GM18909 (cell line): ENCODE measurements around the gene ACADSB.

Source experiments
- ATAC-seq: cut with Tn5 transposase; IDR thresholded peaks from one replicate; pipeline ENCODE4 v1.9.1; 2021; ENCODE audit warnings: mild to moderate bottlenecking; ENCODE audit not compliant: unreplicated experiment, poor library complexity

Gene ACADSB

DNA sequence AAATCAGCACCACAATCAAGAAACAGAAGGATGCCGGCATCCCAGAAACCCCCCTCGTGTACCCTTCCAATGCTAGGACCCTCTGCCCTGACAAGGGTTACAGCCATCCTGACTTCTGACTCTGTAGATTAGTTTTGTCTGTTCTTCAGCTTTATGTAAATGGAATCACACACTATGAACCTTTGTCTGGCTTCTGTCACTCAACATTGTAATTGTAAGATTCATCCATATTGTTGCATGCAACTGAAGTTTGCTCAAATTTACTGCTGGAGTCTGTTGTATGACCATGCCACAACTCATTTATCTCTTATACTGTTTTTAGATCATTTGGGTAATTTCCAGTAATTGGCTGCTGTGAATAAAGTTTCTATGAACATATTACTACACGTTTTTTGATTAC is 8.7 kb upstream of the ACADSB start:
- no peak for ATAC-seq

DNA sequence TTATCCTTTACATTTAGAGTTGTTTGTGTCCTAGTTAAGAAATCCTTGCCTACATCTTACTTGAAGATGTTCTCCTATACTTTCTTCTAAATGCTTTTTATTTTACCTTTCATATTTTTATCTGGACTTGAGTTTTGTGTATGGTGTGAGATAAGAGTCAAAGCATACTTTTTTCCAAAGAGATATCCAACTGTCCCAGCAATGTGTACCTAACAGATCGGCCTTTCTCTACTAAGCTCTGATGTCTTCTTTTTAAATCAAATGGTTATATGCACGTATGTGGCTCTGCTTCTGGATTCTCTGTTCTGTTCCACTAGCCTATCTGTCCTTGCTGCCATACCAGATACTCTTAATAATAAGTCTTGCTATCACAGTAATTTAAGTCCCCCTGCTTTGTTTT is 7.4 kb upstream of the ACADSB start:
- ATAC-seq, result no peak

DNA sequence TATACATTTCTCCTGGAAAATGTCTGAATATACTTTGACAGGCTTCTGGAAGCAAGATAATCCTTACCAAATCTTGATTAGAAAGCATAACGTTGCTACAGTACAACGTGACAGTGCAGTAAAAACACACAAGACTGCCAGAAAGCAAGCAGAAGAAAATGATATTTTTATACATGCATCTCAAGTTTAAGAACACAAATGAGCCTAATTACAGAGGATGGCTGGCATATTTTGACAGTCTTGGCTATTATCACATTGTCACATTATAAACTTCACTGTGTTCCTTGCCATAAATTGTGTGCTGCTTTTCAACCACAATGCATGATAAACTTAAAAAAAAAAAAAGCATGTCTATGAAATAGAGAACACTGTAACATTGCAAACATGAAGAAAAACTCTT is 4.5 kb upstream of the ACADSB start:
- no peak for ATAC-seq

DNA sequence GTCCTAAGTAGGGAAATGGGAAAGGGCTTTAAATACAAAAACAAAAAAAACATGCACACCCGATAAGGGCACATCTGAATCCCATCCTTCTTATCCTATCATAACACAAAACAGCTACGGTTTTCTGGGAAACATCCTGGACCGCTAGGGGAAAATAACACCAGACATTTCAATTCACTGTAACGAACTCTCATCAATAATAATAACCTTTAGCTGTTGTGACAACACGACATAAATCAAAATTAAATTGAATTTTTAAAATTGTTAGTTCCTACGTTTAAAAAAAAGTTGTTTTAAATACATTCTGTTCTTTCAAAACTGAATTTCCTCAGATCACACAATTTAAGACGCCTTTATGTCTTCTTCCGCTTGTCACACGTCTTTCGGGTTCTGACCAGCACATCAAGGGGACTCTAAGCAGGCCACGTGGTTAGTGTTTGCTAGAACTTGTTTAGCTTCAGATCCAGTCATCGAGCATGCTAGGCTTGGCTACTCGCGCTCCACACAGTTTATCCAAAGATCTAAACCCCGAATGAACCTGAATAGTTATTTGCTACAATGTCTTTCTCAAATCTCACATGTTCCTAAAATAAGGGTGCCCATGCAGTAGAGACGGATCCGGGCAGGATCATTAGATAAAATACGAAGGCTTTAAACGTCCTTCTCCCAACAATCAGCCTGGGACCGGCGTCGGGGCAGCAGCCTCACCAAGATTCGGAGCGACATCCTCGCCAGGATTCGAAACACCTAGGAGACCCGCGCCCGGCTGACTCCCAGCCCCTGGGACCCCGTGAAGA is 1.1 kb upstream of the ACADSB start:
- peak; percentile 41 for ATAC-seq

DNA sequence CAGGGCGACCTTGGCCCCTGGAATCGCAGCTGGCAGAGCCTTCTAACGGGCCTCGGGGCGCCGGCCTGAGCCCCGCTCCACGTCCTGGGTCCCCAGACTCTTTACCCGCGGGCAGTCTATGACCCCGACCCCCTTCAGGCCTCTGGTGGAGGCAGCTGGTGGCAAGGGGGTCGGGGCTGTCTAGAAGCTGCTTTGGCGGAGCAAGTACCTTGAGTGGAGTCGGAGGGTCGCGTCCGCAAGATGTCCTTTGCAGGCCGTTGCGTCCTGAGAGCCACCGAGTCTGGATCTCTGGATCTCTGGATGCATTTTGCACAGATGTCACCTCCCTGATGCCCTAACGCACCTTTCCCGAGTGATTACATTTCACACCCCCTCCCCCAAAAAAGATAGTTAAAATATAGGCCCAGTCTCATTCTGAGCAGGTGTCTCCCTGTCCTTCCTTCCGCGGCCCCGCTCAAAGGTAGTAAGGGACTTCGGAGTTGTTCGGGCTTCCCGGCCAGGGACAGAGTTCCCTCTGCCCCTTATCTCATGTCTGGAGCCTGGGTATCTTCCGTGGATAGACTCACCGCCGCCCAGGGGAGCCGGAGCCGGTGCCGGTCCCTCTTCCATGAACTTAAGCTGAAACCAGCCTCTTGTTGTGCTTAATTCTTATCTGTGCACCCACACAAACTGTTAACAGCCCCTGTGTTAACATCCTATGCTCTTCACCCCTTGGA is 457 bp downstream of the ACADSB start:
- peak; percentile 30 for ATAC-seq

DNA sequence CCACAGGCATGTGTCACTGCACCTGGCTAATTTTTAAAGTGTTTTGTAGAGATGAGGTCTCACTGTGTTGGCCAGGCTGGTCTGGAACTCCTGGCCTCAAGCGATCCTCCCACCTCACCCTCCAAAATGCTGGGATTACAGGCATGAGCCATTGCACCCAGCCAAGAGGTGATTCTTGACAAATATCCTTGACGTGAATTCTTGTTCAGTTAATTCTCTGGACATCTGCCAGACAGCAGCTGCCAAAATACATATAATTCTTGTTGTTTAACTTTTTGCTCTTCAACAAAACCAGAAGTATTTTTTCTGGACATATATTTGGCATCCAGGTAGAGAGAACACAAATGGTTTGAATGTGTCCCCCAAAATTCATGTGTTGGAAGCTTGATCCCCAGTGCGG is 3.2 kb downstream of the ACADSB start:
- ATAC-seq, result no peak

DNA sequence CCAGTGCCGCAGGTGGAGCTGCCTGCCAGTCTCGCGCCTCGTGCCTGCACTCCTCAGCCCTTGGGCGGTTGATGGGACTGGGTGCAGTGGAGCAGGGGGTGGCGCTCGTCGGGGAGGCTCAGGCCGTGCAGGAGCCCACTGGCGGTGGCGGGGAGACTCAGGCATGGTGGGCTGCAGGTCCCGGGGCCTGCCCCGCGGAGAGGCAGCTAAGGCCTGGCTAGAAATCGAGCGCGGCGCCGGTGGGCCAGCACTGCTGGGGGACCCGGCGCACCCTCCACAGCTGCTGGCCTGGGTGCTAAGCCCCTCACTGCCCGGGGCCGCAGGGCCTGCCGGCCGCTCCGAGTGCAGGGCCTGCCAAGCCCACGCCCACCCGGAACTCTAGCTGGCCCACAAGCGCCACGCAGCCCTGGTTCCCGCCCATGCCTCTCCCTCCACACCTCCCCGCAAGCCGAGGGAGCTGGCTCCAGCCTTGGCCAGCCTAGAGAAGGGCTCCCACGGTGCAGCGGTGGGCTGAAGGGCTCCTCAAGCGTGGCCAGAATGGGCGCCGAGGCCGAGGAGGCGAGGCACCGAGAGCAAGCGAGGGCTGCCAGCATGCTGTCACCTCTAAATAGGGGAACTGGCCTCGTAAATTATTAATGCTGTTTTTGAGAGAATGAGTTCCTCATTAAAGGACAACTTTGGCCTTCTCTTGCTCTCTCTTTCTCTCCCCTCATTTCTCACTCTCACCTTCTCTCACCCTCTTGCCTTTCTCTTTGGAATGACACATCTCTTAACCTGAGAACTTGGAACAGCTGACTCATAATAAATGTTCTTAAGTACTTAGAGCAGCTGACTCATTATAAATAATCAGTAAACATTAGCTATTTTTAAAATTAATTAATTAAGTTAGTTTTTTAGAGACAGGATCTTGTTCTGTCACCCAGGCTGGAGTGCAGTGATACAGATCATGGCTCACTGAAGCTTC is 4.9 kb downstream of the ACADSB start:
- no peak for ATAC-seq

DNA sequence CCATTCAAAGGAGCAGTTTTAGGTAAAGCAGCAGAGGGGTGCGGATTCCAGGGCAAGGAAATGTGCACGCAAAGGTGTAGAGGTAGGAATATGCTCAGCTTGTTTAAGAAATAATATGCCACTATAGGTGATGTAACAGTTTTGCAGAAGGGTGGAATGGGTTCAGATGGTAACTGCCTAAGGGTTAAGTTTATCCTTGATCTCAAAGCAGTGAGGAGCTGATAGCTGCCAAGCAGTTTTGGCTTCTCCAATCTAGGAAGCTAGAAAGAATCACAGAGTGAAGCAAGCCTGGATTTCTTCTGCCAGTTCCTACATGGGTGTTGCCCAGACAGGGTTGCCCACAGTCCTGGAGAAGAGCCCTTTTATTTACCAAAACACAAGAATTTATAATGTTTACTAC is 6.0 kb downstream of the ACADSB start:
- ATAC-seq, result no peak

DNA sequence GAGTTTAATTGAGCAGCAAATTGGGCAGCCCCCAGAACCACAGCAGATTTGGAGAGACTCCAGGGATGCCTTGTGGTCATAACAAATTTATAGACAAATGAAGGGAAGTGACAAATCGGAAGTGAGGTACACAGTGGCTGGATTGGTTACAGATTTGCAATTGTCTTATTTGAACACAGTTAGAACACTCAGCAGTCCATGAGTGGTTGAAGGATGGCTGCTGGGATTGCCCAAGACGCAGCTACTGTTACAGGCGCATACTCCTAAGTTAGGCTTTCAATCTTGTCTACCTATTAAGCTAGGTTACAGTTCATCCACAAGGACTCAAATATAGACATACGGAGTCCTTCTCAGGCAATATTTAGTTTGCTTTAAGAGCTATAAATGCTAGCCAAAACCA is 7.4 kb downstream of the ACADSB start:
- ATAC-seq, result no peak

DNA sequence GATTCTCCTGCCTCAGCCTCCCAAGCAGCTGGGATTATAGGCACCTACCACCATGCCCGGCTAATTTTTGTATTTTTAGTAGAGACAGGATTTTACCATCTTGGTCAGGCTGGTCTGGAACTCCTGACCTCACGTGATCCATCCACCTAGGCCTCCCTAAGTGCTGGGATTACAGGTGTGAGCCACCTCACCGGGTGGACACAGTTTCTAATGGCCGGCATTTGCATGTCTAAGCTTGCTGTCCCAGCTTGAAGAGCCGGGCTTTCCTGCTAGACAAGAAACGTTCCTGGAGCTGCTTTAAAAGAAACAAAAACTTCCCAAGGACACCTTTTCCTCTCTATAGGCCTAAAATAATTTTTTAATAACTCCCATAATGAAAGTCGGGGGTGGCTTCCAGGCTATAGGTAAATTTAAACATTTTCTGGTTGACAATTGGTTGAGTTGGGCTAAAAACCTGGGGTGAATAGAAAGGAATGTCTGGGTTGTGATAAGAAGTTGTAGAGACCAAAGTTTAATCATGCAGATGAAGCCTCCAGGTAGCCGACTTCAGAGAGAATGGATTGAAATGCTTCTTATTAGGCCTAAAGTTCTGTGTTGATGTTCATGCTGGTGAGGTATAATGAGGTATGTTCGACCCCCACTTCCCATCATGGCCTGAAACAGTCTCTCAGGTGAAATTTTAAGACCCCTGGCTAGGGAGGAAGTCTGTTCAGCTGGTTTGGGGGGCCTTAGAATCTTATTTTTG is 8.8 kb downstream of the ACADSB start:
- ATAC-seq, result no peak

DNA sequence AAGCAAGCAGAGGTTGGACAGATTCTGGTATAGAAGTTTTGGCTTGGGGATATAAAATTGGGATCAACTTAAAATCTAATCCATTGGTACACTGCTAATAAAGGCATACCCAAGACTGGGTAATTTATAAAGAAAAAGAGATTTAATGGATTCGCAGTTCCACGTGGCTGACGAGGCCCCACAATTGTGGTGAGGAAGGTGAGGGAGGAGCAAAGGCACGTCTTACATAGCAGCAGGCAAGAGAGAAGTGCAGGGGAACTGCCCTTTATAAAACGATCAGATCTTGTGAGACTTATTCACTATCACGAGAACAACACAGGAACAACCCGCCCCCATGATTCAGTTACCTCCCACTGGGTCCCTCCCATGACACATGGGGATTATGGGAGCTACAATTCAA is 9.7 kb downstream of the ACADSB start:
- ATAC-seq, result no peak

DNA sequence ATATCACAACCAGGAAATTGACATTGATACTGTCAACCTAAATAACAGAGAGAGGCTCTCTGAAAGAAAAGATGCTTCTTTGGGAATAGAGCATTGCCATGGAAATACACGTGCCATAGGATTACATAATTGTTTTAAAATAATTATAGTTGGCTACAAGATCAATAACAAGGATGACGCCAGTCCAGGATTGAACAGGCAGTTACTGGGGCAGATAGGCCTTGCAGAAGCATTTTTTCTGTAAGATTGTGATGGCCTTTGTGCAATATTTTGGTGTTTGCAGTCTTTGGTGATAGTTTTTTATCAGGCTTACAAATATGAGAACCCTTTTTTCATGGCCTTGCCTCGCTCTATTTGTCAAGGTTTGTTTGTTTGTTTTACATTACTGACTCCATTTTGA is 10.5 kb downstream of the ACADSB start:
- ATAC-seq, result no peak

DNA sequence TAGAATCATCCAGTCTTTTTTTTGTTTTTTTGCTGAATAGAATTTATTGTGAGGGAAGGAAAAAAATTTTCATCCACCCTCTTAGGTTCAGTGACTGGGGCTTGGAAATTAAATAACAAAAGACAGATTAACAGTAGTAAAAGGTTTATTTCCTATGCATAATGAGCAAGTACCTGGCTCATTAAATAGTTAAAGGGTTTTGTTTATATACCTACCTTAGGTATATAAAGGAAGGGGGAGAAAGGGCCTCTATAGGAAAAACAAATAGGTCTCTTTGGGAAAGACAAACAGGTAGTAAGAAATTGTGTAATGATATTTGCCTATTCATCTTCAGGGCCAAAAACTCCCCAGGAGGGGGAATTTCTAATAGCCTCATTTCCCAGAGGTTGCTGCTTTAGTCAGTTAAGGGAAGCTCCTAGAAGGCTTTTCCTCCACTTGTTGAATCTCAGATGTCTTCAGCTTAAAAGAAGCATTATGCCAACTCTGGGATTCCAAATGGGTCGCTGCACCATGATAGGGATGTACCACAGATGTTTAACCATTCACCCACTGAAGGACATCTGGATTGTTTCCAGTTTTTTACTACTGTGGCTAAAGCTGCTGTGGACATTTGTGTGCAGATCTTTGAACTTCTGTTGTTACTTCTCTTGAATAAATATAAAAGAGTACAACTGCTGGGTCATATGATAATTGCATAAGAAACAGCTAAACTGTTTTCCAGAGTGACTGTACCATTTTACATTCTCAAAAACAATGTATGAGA is 11.3 kb downstream of the ACADSB start:
- ATAC-seq, result no peak

DNA sequence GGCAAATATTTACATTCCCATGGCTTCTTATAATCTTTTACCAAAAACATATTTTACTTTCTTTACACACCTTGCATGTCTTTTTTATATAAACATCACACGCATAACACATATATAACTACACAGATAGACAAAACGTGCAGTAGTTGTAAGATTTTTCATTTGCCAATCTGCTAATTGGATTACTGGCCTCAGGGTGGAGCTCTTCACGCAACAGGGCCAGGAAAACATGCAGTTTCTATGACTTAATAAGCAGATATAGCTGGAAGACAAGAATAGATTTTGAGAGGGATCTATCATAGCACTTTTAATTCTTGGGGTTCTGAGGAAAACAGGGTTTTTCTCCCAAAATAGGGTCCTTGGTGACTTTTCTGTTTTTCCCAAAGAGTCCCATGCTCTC is 12.7 kb downstream of the ACADSB start:
- ATAC-seq, result no peak

DNA sequence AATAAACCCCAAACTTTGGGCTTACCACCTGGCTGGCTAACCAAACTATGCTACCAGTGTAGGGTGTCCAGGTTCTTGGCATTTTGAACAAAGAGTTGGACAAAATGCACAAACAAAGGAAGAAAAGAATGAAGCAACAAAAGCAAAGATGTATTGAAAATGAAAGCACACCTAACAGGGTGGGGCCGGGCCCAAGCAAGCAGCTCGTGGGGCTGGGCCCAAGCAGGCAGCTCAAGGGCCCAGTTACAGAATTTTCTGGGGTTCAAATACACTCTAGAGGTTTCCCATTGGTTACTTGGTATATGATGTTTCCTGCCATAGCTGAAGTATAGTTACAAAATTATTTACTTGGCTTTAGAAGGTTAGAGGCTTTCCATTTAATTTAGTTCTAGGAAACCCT is 15.7 kb downstream of the ACADSB start:
- ATAC-seq, result no peak

DNA sequence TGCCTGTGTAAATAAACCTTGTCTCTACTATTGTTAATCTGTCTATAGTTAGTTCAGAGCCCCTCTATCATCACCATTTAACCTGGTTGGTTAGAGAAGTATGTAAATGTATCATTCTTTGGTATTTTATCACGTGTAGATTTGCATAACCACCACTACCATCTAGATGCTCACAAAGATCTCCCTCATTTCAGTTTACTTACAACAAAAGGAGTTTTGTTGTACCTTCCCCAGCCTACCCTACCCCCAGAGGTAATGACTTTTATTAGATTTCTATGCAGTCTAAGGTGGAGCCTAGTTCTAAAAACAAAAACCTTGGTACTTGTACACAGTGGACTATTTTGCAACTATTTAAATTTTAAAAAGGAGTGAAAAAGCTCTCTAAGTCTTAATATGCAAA is 17.5 kb downstream of the ACADSB start:
- ATAC-seq, result no peak

DNA sequence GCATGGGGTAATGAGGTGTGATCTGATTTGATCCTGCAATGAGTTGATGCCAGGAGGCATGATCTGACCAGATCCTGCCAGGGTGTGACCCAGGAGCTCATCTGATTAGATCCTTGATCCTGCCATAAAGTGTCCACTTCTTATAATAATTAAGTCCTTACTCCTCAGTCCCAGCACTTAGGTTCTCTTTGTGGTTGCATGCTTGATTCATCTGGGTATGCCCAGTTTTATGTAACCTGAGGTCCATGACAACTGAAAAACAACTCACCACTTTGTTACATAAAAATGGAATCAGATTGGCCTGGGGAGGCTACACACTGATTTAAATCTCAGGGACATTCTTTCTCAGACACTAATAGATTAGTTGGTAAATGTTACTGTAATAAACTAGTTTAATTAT is 19.1 kb downstream of the ACADSB start:
- no peak for ATAC-seq

DNA sequence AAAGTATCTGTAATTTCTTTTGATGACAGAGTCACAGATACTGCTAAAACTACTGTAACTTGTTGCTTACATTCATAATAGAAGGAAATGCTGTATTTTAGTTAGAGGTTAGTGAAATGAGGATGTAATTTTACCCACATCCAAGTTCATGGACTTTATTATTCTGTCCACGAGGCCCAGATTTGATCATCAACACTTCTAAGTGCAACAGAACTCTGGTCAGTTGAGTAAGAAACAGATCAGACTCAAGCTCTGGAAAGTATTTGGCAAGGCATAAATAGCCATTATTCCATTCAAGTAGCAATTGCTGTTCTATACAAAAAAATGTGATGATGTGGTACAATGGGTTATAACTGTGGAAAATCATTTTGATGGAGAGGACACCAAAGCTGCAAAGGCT is 22.3 kb downstream of the ACADSB start:
- no peak for ATAC-seq

DNA sequence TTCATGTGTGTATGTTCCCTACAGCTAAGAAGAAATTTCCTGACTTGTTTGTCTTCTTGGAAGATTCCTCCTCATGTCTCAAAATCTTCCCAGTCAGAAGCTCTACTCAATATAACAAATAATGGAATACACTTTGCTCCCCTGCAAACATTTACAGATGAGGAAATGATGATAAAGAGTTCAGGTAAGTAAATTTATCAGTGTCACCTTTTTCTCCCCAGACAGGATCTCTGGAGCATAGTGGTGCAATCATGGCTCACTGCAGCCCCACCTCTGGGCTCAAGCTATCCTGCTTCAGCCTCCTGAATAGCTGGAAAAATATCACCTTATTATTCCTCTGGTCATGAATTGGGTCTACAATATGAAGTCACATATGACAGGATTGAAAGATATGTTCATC is 25.5 kb downstream of the ACADSB start:
- ATAC-seq, result no peak
